BLaER1 (cell line): ENCODE results near the gene FSCN2.

Source experiments
- H3K27ac ChIP-seq: shearing (Covaris generic); formaldehyde crosslinking; 2 replicates; pipeline ENCODE4 v1.8.1; 2022
- H3K27me3 ChIP-seq: shearing (Covaris generic); formaldehyde crosslinking; 2 replicates; pipeline ENCODE4 v1.8.1; 2022
- H3K36me3 ChIP-seq: shearing (Covaris generic); formaldehyde crosslinking; 2 replicates; pipeline ENCODE4 v1.8.1; 2022
- H3K4me1 ChIP-seq: shearing (Covaris generic); formaldehyde crosslinking; 2 replicates; pipeline ENCODE4 v1.8.1; 2022
- H3K4me2 ChIP-seq: shearing (Covaris generic); formaldehyde crosslinking; 2 replicates; pipeline ENCODE4 v1.8.1; 2022
- H3K4me3 ChIP-seq: shearing (Covaris generic); formaldehyde crosslinking; 2 replicates; pipeline ENCODE4 v1.8.1; 2022
- H3K9ac ChIP-seq: shearing (Covaris generic); formaldehyde crosslinking; 2 replicates; pipeline ENCODE4 v1.8.1; 2022
- H3K9me3 ChIP-seq: shearing (Covaris generic); formaldehyde crosslinking; 2 replicates; pipeline ENCODE4 v1.8.1; 2022
- H4K20me1 ChIP-seq: shearing (Covaris generic); formaldehyde crosslinking; 2 replicates; pipeline ENCODE4 v1.8.1; 2022
- Cebpa-rat ChIP-seq: shearing (Covaris generic); IDR thresholded peaks from 2 replicates; pipeline ENCODE4 v1.8.1; 2022

Gene FSCN2

GRCh38 chr17:81518785-81519283 is 9.3 kb upstream of the FSCN2 start:
- Histone ChIP-seq H4K20me1 (peaks cover 54% of the 10 kb centered on the region), H3K9ac (peak overlapping the region; percentile 64), H3K4me1 (peaks cover 74% of the 10 kb centered on the region), H3K36me3 (no peaks in the 10 kb centered on the region), H3K27ac (peak overlapping the region; percentile 57), H3K4me2 (peak overlapping the region; percentile 99), H3K4me3 (peak overlapping the region; percentile 65), H3K9me3 (no peaks in the 10 kb centered on the region), H3K27me3 (peaks cover 27% of the 10 kb centered on the region)
- no peak for TF ChIP-seq Cebpa-rat

DNA sequence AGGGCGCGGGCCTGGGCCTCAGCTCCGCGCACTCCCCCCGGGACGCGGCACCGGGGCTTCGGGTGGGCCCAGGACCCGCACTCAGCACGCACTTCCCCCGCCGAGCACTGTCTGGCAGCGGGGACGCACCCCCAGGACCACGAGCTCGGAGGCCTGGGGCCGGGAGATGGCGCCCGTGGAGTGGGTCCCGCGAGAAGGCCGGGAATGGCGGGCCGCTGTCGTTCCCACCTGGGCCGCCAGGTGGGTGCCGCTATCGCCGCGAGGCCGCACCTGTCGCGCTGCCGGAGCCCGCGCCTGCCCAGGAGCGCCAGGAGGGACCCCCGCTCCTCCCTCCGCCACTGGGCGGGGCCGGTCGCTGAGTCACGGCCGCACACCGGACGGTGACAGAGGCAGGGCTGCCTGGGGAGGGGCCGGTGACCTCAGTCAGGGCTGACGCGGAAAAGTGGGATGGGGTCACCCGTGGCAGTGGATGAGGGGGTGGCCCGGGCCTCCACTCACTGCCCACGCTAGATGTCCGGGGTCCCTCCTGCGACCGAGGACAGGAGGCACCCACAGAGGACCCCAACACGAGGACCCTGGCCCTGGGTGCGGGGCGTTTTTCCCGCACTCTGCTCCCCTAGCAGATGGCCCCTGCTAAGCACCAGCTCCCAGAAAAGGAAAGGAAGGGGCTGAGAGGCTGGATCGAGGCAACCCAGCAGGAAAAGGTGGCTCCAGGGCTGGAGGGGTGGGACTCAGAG is 8.7 kb upstream of the FSCN2 start:
- TF ChIP-seq Cebpa-rat, result no peak
- H3K27me3 ChIP-seq, result peaks cover 27% of the 10 kb centered on the region
- no peaks in the 10 kb centered on the region for H3K9me3 ChIP-seq
- H3K4me1 ChIP-seq, result peaks cover 80% of the 10 kb centered on the region
- H3K9ac ChIP-seq, result peak overlapping the region; percentile 64
- H3K36me3 ChIP-seq, result no peaks in the 10 kb centered on the region
- H3K4me2 ChIP-seq, result peak overlapping the region; percentile 99
- peak overlapping the region; percentile 57 for H3K27ac ChIP-seq
- H4K20me1 ChIP-seq, result peaks cover 59% of the 10 kb centered on the region
- H3K4me3 ChIP-seq, result peak overlapping the region; percentile 65

- Histone ChIP-seq H3K27ac (peak overlapping the region; percentile 57; the same call in 1 of the 2 replicates), H3K4me3 (peak overlapping the region; percentile 65; the same call in 1 of the 2 replicates), H4K20me1 (peaks cover 59% of the 10 kb centered on the region), H3K4me2 (peak overlapping the region; percentile 99), H3K9me3 (no peaks in the 10 kb centered on the region), H3K9ac (peak overlapping the region; percentile 64; the same call in 1 of the 2 replicates), H3K27me3 (peaks cover 27% of the 10 kb centered on the region), H3K36me3 (no peaks in the 10 kb centered on the region), H3K4me1 (peaks cover 86% of the 10 kb centered on the region)
- TF ChIP-seq Cebpa-rat, result no peak
Measured at GRCh38 chr17:81520021-81520901, 7.9 kb upstream of the FSCN2 start.

DNA sequence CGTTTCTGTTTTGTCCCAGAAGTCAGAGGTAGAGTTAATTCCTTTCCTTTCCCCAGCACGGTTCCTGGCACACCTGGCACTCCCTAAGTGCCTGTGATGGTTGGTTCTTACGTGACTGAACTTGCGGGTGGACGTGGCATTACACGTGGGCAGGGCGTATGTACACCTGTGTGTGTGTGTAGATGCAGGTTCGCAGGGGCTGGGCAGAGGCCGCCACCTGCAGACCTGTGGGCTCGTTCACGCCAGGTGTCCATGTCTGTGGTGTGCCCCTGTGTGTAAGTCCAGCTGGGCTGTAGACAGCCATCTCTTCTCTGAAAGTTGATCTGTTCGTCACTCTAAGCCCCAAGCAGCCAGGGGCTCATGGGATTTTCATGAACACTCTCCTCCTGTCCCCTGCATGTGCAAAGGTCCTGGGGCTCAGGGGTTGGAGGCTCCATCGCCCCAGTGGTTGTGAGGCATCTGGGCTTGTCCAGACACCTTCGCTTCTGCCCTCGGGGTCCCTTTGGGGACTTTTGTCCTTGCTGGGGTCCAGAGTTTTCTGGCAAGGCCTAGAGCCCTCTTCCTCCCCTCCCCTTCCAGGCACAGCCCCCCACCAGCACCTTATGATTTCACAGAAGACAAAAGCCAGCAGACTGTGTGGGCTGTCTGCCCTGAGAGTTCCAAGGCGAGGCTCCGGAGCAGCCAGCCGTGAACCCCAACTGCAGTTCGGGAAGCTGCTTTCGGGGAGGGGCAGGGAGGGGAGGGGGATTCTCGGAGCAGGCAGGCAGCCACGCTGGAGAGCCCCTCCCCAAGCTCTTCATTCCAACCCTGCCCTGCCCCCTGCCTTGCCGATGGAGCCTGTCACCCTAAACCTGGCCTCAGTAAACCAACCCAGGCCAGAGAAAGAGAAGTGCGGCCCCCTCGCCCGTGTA is 5.4 kb upstream of the FSCN2 start:
- Histone ChIP-seq H3K9ac (no peak overlapping the region), H3K4me1 (peaks cover 63% of the 10 kb centered on the region), H3K27me3 (peaks cover 44% of the 10 kb centered on the region), H3K27ac (no peak overlapping the region), H3K4me2 (peak overlapping the region; percentile 76), H3K36me3 (no peaks in the 10 kb centered on the region), H3K9me3 (no peaks in the 10 kb centered on the region), H4K20me1 (peaks cover 44% of the 10 kb centered on the region), H3K4me3 (no peak overlapping the region)
- TF ChIP-seq Cebpa-rat, result no peak

DNA sequence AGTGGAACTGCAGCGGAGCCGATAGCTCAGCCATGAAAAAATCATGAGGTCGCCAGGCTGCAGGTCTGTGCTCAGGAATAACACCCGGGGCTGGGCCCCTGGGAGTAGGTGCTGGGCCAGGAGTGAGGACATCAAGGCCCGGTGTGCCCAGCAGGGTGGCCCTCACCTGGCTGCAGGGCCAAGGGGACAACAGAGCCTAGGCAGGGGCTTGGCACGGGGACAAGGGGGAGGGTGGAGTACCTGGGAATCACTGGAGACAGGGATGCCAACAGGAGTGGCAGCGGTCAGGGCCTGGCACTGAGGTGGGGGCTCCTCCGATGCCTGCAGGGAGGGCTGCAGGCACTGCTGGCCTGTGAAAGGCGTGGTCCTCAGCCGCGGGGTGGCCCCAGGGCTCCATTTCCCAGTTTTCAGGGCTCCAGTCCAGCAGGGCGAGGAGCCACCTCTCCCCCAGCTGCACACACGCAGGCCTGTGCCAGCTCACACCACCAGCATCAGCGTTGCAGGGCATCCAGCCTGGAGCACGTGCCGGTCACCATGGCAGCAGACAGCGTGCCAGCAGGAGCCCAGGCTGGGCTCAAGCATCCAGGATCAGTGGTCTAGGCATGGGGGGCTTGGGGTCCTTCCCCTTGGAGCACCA is 4.7 kb upstream of the FSCN2 start:
- no peak for TF ChIP-seq Cebpa-rat
- 0 out of 2 replicates have a peak overlapping the region, but pooled peaks have one; percentile 34 for H3K9ac ChIP-seq
- peak overlapping the region; percentile 76 for H3K4me2 ChIP-seq

DNA sequence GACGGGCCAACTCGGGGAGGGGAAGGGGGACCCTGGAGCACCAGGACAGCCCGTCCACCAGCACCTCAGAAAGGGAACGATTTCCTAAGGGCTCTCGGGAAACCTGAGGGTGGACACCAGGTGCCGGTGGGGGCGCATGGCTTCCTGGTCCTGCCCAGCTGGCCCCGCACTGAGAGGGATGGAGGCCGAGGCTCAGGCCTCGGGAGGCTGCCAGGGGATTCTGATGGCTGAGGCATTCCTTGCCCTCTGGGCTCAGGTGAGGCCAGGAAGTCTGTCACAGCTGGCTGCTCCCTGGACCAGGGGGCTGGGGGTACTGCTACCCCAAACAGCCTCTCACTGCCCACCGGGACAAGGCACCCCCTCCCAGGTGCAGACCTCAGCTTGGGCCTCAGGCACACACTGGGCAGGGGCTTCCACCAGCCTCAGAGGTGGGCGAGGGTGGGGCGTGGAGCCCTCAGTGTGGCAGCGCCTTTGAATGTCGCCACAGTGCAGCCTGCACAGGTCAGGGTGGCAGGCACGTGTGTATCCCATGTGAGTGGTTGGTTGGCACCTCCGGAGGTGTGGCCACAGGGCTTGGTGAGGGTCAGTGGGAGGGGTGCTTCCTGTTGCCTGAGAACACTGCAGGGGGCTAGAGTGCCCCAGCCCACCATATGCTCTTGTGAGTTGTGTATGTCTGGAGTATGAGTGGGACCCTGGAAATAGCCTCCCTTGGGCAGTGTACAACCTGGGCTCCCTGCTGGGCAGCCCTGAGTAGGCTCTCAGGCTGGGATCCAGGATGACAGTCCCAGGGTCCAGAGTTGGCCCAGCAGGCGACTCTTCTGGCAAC is 3.9 kb upstream of the FSCN2 start:
- TF ChIP-seq Cebpa-rat, result no peak
- Histone ChIP-seq H3K9me3 (no peaks in the 10 kb centered on the region), H3K4me1 (peaks cover 48% of the 10 kb centered on the region), H3K9ac (0 out of 2 replicates have a peak overlapping the region, but pooled peaks have one; percentile 34), H3K4me2 (peak overlapping the region; percentile 76), H3K36me3 (no peaks in the 10 kb centered on the region), H3K27ac (no peak overlapping the region), H3K27me3 (peaks cover 51% of the 10 kb centered on the region), H4K20me1 (peaks cover 29% of the 10 kb centered on the region), H3K4me3 (no peak overlapping the region)

More for the DNA sequence above, 4.7 kb upstream of the FSCN2 start:
- peaks cover 55% of the 10 kb centered on the region for H3K4me1 ChIP-seq
- no peak overlapping the region for H3K4me3 ChIP-seq
- H3K27me3 ChIP-seq, result peaks cover 51% of the 10 kb centered on the region
- H3K9me3 ChIP-seq, result no peaks in the 10 kb centered on the region
- H3K36me3 ChIP-seq, result no peaks in the 10 kb centered on the region
- peaks cover 37% of the 10 kb centered on the region for H4K20me1 ChIP-seq
- 0 out of 2 replicates have a peak overlapping the region, but pooled peaks have one; percentile 35 for H3K27ac ChIP-seq

DNA sequence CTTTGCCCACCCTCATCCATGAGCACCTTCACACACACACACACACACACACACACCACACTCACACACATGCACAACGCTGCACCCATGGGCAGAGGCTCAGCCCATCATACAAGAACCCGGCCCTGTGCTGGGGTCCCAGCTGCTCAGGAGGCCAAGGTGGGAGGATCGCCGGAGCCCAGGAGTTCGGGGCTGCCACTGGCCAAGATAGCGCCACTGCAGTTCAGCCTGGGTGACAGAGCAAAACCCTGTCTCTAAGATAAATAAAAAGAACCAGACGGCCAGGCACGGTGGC is 3.4 kb upstream of the FSCN2 start:
- peaks cover 42% of the 10 kb centered on the region for H3K4me1 ChIP-seq
- no peak overlapping the region for H3K4me2 ChIP-seq
- H4K20me1 ChIP-seq, result peaks cover 24% of the 10 kb centered on the region
- H3K9ac ChIP-seq, result no peak overlapping the region
- H3K27ac ChIP-seq, result no peak overlapping the region
- H3K36me3 ChIP-seq, result no peaks in the 10 kb centered on the region
- H3K27me3 ChIP-seq, result peaks cover 50% of the 10 kb centered on the region
- TF ChIP-seq Cebpa-rat, result no peak
- no peaks in the 10 kb centered on the region for H3K9me3 ChIP-seq
- H3K4me3 ChIP-seq, result no peak overlapping the region
